Nephron (organoid): ENCODE data around the gene BLACAT1.

Experiments
- H3K27ac Mint-ChIP-seq, 3 experiments: 2 replicates each; pipeline ENCODE4 v1.8.0; 2020; ENCODE audit warnings: mixed read lengths in 3 of 3, mild to moderate bottlenecking in 2 of 3, moderate library complexity in 1 of 3
- H3K27me3 Mint-ChIP-seq: 2 replicates; pipeline ENCODE4 v1.8.0; 2021; ENCODE audit warnings: low read depth, mild to moderate bottlenecking, moderate library complexity, mixed read lengths
- H3K36me3 Mint-ChIP-seq: 2 replicates; pipeline ENCODE4 v1.8.0; 2020; ENCODE audit warnings: low read depth, mixed read lengths
- H3K4me1 Mint-ChIP-seq: 2 replicates; pipeline ENCODE4 v1.8.0; 2020; ENCODE audit warnings: mixed read lengths
- H3K4me3 Mint-ChIP-seq, 3 experiments: 2 replicates each; pipeline ENCODE4 v1.8.0; 2020; ENCODE audit warnings: mild to moderate bottlenecking in 3 of 3, mixed read lengths in 3 of 3, moderate library complexity in 2 of 3
- H3K9me3 Mint-ChIP-seq: 2 replicates; pipeline ENCODE4 v1.8.0; 2020; ENCODE audit warnings: mixed read lengths
- TF ChIP-seq, protein P1 (sequence below), 3 experiments: fragments of 200-600 bp; sonication (generic); IDR thresholded peaks; one replicate each; pipeline ENCODE4 v1.5.0; 2021; ENCODE audit warnings: antibody characterized with exemption in 3 of 3; ENCODE audit not compliant: unreplicated experiment in 3 of 3

The BLACAT1 gene

DNA sequence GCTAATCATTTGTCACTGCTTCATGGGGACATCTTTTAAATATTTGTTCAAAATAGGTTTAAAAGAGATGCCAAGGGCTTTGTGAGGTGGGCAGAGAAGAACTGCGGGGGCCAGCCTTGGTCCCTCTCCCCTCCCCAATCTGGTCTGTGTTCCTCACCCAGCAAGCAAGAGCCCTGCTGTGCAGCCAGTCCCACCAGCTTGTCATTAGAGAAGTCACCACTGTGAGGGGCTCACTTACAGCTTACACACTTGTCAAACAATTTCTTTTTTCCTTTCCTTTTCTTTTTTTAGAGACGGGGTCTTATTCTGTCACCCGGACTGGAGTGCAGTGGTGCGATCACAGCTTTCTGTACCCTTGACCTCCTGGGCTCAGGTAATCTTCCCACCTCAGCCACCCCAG lies 38.3 kb upstream of the BLACAT1 start:
- peaks cover 11% of the 10 kb centered on the region for H3K27me3 Mint-ChIP-seq
- H3K9me3 Mint-ChIP-seq, result no peaks in the 10 kb centered on the region
- no peaks in the 10 kb centered on the region for H3K36me3 Mint-ChIP-seq
- TF ChIP-seq, protein P1, sequence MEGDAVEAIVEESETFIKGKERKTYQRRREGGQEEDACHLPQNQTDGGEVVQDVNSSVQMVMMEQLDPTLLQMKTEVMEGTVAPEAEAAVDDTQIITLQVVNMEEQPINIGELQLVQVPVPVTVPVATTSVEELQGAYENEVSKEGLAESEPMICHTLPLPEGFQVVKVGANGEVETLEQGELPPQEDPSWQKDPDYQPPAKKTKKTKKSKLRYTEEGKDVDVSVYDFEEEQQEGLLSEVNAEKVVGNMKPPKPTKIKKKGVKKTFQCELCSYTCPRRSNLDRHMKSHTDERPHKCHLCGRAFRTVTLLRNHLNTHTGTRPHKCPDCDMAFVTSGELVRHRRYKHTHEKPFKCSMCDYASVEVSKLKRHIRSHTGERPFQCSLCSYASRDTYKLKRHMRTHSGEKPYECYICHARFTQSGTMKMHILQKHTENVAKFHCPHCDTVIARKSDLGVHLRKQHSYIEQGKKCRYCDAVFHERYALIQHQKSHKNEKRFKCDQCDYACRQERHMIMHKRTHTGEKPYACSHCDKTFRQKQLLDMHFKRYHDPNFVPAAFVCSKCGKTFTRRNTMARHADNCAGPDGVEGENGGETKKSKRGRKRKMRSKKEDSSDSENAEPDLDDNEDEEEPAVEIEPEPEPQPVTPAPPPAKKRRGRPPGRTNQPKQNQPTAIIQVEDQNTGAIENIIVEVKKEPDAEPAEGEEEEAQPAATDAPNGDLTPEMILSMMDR (IDR thresholded peaks at IDR 0.05; ENCODE audit: unreplicated experiment in 3 of 3), result peak in 2 of 3 experiments; percentile 10 to 16
- peak overlapping the region; percentile 54 to 73 (median 66) for H3K27ac Mint-ChIP-seq
- H3K4me1 Mint-ChIP-seq, result peaks cover 51% of the 10 kb centered on the region
- H3K4me3 Mint-ChIP-seq, result no peak overlapping the region

DNA sequence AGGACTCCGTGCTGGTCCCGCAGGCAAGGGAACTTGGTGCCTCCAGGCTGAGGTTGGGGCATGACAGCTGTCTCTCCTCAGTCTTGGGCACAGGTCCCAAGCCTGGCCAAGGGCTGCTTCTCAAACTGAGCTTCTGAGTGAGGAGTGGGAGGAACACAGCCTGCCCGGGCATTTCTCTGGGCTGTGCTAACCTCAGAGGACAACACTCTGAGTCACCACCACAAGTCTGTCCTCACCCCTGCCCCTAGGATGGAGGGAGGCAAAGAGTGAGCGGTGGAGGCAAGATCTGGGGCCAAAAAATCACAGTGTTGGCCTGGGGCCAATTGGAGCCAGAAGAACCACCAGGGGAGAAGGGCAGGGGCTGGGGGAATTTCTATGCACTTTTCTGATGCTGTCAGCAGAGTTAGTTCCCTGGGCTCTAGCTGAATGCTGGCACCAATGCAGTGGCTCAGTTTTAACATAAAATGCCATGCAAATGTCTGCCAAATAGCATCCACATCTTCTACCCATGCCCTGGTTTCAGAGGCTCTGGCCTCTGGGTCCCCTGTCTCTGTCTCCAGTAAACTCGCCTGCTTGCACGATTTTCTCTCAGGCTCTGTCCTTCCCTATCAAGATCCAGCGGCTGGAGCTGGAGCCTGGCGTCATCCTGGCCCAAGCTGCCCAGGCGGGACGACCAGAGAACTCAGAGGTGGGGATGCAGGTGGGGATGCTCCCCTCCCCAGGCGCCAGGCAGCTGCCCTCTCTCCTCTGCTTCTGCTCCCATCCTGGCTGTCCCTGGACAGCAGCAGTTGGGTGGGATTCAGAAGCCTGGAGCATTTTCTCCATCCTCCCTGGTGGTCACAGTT lies 37.6 kb upstream of the BLACAT1 start:
- H3K9me3 Mint-ChIP-seq, result no peaks in the 10 kb centered on the region
- TF ChIP-seq, protein P1 (IDR thresholded peaks at IDR 0.05; ENCODE audit: unreplicated experiment in 3 of 3), result no peak
- peak overlapping the region; percentile 54 to 73 (median 63) for H3K27ac Mint-ChIP-seq
- peak overlapping the region in 1 of 3 experiments; percentile 4 for H3K4me3 Mint-ChIP-seq
- no peaks in the 10 kb centered on the region for H3K36me3 Mint-ChIP-seq
- peaks cover 46% of the 10 kb centered on the region for H3K4me1 Mint-ChIP-seq
- peaks cover 15% of the 10 kb centered on the region for H3K27me3 Mint-ChIP-seq

DNA sequence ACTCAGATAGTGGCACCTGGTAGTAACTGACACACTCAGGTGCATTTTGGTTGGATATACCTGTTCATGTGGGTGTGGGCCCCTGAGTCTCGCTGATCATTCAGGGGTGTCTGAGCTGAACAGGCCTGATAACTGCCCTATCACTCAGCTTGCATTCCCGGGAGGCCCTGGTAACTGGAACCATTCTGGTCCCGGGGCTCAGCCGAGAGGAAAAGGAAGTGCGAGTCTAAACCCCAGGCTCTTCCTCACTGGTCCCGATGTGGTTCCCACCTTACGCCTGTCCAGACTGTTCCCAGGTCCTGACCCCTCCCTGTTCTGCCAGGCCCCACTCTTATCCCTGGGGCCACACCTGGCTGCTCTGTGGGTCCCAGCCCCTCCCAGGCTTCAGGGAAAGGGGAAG lies 36.9 kb upstream of the BLACAT1 start:
- Mint-ChIP-seq H3K4me1 (peaks cover 51% of the 10 kb centered on the region), H3K27ac (peak overlapping the region in 2 of 3 experiments; percentile 54 to 73), H3K9me3 (no peaks in the 10 kb centered on the region), H3K4me3 (no peak overlapping the region), H3K36me3 (peaks cover 3% of the 10 kb centered on the region), H3K27me3 (peaks cover 21% of the 10 kb centered on the region)
- TF ChIP-seq, protein P1 (IDR thresholded peaks at IDR 0.05; ENCODE audit: unreplicated experiment in 3 of 3), result no peak

DNA sequence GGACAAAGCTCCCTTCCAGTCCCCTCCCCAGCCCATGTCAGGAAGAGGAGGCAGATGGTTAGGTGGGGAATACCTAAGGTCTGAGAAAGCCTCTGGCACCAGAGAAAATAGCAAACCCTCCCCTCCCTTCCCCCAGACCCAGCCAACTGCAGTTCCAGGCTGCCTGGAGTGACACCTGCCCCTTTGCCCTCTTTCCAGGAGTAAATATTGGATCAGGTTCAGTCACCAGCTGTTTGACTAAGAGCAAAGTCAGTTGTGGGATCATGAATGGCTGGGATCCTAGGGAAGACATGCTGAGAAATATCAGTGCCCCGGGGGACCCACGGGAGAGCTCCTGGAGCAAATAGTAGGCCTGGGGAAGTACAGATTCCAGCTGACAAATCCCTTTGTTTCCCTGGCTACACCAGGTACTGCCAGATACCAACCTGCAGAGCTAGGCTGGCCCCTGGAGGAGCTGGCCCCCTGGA lies 36.4 kb upstream of the BLACAT1 start:
- H3K4me1 Mint-ChIP-seq, result peaks cover 51% of the 10 kb centered on the region
- H3K27ac Mint-ChIP-seq, result no peak overlapping the region
- TF ChIP-seq, protein P1 (IDR thresholded peaks at IDR 0.05; ENCODE audit: unreplicated experiment in 3 of 3), result no peak
- H3K27me3 Mint-ChIP-seq, result peaks cover 25% of the 10 kb centered on the region
- H3K4me3 Mint-ChIP-seq, result no peak overlapping the region
- peaks cover 3% of the 10 kb centered on the region for H3K36me3 Mint-ChIP-seq
- no peaks in the 10 kb centered on the region for H3K9me3 Mint-ChIP-seq

DNA sequence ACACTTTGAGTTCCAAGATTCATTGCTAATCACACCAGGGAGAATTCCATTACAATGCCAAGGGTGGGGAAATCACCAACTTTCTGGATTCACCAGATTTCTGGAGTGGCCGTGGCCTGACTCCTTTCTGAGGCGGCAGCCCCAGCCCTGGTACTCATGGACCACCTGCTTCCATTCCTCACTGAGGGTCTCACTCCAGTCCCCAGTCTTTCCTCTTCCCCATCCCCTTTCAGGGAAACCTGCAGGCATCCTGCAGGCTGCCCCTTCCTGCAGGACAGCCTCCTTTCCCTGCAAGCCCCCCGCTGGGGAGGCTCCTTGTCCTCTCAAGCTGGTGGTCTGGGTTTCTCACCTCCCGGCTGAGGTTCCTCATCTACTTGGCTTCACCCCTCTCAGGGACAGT lies 35.9 kb upstream of the BLACAT1 start:
- Mint-ChIP-seq H3K4me3 (no peak overlapping the region), H3K4me1 (peaks cover 51% of the 10 kb centered on the region), H3K36me3 (peaks cover 3% of the 10 kb centered on the region), H3K27me3 (peaks cover 25% of the 10 kb centered on the region), H3K27ac (no peak overlapping the region), H3K9me3 (no peaks in the 10 kb centered on the region)
- TF ChIP-seq, protein P1 (IDR thresholded peaks at IDR 0.05; ENCODE audit: unreplicated experiment in 3 of 3), result no peak
